NOMO-1 treated with dmso at 0.1 percent for 144 hours (cell line): ENCODE data around the gene ERMAP.
"Not testable (repeated sequence)": the region's sequence is repeated elsewhere in the genome, so short reads cannot be mapped to it uniquely, and the experiment has no call there.

ENCODE experiments used
- DNase-seq: peaks from one replicate; lab custom pipeline; 2025; ENCODE audit not compliant: unreplicated experiment; lab: John Stamatoyannopoulos, UW

The ERMAP gene

GRCh38 chr1:42844592-42845140 is 27.7 kb downstream of the ERMAP start:
- no peak for DNase-seq

DNA sequence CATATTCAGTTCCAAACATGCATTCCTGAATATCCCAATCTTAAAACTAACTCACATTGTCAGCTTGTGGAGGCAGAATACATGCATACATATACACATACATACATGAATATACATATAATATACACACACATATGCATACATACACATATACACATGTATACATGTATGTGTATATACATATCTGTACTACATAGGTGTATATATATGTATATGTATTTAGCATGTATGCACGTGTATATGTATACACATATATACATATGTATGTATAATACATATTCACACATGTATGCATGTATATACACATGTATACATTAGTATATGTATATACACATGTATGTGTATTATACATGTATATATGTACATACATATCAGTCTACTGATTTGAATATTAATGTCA is 28.3 kb downstream of the ERMAP start:
- no peak for DNase-seq

DNA sequence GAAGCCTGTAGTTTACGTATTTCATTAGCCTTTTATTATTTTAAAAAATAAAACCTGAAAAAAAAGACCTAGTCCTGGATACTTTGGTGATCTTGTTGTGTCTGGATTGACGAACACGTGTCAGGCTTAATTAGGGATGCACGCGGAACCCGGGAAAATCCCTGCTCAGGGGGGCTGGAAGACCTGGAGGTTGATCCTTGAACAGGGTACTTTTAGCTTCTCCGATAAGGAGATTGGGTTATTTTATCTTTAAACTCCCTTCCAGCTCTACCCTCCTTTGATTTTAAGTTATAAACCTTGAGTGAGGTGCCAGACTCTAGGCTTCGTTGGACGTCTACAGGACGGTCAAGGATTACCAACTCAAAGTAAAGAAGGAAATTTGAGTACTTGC is 28.9 kb downstream of the ERMAP start:
- DNase-seq: no peak

DNA sequence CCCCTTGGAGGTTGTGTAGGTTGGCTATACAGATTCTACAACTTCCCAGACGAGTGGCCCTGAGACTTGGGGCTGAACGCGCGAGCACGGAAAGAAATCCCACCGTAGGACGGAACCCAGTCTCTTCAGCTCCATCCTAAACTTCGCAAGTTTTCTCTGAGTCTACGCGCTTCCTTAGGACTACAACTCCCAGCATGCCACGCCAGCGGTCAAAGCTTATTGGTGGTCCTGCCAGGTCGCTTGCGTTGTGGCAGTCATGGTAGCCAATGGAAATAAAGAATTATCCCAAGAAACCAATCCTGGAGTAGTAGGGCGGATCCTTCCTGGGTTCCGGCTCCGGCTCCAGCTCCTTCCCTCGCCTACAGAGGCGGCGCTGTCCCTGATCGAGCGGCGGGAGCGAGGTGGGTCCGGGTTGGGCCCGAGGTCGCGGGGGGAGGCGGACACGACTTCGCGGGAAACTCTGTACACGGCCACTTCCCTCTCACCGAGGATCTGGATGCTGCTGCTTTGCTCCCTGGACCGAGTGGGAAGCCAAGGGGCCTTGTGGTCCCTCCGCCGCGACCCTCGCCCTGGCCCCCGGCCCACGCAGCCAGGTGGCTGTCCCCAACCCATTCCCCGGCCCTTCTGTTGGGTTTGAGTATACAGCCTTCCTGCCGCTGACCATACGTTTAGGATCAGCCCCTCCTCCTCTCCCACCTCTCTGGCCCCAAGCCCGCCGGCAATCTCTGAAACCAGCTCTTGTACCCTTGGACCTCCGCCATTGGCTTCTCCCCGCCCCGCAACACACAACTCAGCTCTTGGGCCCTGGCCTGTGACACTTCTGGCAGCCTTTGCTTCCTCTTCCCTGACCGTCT is 29.6 kb downstream of the ERMAP start, which contains the start of gene ZNF691:
Gene ZNF691, plus strand, starts transcription at position 357 of the 854 bp plus-strand sequence. CDS start 3,046 bp downstream, outside the sequence.
- DNase-seq: peak; percentile 94

DNA sequence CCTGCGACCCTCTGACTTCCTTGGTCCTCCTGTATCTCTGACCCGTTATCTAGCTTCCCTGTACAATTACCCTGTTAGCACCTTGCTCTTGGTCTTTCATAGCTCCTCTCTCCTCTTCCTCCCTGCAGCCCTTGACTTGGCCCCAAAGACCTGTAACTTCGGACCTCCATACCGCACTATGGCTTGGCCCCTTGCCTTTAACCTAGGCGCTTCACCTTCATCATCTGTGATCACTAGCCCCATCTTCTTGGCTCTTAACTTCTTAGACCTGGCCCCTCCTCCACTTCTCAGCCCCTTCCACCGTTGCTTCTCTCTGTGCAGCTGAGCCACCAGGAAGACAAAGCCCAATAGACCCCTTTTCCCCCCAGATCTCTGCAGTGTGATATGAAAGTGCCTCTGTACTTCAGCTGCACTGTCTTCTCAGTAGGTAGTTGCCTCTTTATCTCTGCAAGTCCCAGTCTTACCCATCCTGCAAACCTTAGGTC is 30.2 kb downstream of the ERMAP start:
- DNase-seq: no peak

GRCh38 chr1:42847721-42848460 is 31.0 kb downstream of the ERMAP start:
- no peak for DNase-seq

DNA sequence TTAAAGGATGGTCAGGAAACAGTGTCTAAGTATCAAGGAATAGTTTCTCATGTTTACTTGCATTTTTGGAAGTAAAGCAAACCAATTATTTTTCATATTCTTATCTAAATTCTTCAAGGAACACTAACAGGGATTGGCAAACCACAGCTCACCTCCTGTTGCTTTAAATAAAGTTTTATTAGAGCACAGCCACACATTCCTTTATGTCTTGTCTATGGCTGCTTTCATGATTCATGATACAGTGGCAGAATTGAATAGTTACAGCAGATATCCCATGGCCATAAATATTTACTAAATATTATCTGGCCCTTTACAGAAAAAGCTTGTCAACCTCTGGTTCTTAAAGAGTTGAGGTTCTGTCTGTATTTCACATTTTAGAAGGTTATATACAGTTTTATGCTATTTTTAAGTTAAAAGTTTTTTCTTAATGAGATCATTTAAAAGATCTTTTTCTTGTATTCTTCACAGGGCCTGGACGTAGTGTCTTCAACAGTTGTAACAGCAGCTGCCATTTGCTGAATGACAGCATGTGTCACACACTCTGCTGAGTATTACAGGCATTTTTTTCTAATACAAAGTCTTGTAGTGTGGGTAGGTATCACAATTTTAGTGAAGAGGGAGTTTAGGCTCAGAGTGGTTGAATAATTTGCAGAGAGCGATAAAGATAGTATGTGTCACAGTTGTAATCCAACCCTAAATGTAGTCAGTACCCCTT is 32.1 kb downstream of the ERMAP start:
- DNase-seq: no peak

DNA sequence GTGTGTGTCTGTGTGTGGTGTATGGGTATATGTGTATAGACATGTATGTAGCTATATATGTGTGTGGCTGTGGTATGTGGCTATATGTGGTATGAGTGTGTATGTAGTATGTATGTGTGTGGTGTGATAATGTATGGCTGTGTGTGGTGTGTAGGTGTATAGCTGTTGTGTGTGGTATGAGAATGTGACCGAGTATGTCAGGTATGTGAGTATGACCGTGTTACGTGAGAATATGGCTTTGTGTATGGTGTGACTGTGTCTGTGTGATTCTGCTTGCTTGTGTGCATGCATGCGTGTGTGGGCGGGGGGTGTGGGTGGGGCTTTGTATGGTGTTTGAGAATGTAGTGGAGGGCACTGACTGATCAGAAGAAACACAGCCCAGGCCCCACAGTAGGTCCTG is 33.0 kb downstream of the ERMAP start:
- no peak for DNase-seq

GRCh38 chr1:42851420-42851819 is 34.5 kb downstream of the ERMAP start:
- DNase-seq: no peak

DNA sequence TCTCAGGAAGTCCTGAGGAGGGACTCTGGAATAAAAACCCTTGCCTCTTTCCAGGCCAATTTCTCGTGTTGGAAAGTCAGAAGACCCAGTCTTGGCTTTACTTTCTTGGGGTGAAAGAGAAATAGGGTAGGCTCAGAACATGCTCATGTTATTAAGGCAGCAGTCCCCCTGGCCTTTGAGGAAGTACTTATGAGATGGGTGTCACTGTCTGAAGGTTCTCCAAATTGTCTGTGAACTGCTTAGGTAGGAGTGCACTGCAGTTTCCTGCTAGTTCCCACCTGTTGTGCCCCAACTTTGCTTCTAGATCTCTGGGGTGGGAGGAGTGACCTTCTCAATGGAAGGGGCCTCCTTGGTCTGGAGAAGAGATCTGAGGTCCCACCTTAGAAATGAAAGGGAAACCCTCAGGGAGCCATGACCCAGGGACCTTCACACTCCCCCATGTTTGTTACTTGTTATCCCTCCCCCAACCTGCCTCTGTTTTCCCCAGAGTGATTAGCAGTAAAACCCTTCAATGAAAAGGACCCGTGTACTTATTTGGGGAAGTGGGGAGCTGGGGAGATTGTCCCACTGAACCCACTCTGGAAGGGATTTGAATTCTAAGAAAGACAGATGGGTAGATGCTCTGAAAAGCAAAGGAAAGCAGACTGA is 35.2 kb downstream of the ERMAP start:
- no peak for DNase-seq

- no peak for DNase-seq
Observed at GRCh38 chr1:42852608-42852980, 35.7 kb downstream of the ERMAP start.

- DNase-seq: no peak
Observed at GRCh38 chr1:42853116-42853884, 36.4 kb downstream of the ERMAP start.

DNA sequence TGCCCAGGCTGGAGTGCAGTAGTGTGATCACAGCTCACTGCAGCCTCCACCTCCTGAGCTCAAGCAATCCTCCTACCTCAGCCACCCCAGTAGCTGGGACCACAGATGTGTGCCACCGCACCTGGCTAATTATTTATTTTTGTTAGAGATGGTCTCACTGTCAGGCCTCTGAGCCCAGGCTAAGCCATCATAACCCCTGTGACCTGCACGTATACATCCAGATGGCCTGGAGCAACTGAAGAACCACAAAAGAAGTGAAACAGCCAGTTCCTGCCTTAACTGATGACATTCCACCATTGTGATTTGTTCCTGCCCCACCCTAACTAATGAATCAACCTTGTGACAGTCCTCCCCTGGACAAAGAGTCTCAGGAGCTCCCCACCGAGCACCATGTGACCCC is 39.6 kb downstream of the ERMAP start:
- DNase-seq: not testable (repeated sequence)

DNA sequence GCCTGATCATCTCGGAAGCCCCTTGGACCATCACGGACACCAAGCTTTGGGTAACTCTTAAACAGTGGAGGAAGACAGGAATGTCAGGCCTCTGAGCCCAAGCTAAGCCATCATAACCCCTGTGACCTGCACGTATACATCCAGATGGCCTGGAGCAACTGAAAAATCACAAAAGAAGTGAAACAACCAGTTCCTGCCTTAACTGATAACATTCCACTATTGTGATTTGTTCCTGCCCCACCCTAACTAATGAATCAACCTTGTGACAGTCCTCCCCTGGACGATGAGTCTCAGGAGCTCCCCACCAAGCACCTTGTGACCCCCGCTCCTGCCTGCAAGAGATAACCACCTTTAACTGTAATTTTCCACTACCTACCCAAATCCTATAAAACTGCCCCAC is 42.4 kb downstream of the ERMAP start:
- DNase-seq: not testable (repeated sequence)

GRCh38 chr1:42860339-42861013 is 43.6 kb downstream of the ERMAP start:
- no peak for DNase-seq

DNA sequence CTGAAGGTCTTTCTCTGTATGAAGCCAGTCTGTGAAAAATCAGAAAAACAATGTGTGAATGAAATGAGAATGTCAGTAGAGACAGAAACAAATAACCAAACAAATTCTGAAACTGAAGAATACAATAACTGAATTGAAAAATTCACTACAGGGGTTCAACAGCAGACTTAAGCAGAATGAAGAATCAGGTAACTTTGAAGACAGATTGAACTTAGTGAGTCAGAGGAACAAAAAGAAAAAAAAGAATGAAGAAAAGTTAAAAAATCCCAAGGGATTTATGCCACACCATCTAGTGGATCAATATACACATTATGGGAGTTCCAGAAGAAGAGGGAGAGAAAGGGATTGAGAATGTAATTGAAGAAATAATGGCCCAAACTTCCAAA is 44.1 kb downstream of the ERMAP start:
- DNase-seq: no peak

DNA sequence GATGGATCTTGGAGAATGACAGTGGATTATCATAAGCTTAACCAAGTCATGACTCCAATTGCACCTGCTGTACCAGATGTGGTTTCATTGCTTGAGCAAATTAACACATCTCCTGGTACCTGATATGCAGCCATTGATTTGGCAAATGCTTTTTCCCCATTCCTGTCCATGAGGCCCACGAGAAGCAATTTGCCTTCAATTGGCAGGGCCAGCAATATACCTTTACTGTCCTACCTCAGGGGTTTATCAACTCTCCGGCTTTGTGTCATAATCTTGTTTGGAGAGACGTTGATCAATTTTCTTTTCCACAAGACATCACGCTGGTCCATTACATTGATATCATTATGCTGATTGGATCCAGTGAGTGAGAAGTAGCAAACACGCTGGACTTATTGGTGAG is 49.6 kb downstream of the ERMAP start:
- no peak for DNase-seq

DNA sequence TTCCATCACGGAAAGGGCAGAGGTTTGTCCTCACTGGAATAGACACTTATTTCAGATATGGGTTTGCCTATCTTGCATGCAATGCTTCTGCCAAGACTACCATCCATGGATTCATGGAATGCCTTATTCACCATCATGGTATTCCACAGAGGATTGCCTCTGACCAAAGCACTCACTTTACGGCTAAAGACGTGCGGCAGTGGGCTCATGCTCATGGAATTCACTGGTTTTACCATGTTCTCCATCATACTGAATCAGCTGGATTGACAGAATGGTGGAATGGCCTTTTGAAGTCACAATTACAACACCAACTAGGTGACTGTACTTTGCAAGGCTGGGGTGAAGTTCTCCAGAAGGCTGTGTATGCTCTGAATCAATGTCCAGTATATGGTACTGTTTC is 51.5 kb downstream of the ERMAP start:
- not testable (repeated sequence) for DNase-seq

DNA sequence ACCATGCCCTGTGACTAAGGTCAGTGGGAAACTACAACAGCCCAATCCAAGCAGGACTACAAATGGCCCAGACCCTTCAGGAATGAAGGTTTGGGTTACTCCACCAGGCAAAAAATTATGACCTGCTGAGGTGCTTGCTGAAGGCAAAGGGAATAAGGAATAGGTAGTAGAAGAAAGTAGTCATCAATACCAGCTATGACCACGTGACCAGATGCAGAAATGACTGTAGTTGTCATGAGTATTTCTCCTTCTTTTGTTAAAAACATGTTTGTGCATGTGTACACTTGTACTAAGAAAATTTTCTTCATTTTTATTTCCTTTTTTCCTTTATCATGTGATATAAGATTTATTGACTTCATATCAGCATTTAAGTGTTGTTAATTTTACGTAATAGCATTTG is 52.3 kb downstream of the ERMAP start:
- DNase-seq: not testable (repeated sequence)
